GM18873 (cell line): ENCODE results near the gene PBRM1.

ENCODE experiments used
- ATAC-seq: cut with Tn5 transposase; IDR thresholded peaks from one replicate; pipeline ENCODE4 v1.9.1; 2021; ENCODE audit warnings: mild to moderate bottlenecking, moderate library complexity, moderate number of reproducible peaks; ENCODE audit not compliant: unreplicated experiment, low FRiP score

Gene PBRM1

GRCh38 chr3:52596658-52597265 lies 89.0 kb downstream of the PBRM1 start:
- no peak for ATAC-seq

DNA sequence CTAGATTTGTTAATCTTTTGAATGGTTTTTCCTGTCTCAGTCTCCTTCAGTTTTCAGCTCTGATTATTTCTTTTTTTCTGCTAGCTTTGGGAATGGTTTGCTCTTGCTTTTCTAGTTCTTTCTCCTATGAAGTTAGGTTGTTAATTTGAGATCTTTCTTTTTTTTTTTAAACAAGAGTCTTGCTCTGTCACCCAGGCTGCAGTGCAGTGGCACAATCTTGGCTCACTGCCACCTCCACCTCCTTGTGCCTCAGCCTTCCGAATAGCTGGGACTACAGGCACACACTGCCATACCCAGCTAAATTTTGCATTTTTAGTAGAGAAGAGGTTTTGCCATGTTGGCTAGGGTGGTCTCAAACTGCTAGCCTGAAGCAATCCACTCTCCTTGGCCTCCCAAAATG lies 92.6 kb downstream of the PBRM1 start:
- ATAC-seq, result no peak

DNA sequence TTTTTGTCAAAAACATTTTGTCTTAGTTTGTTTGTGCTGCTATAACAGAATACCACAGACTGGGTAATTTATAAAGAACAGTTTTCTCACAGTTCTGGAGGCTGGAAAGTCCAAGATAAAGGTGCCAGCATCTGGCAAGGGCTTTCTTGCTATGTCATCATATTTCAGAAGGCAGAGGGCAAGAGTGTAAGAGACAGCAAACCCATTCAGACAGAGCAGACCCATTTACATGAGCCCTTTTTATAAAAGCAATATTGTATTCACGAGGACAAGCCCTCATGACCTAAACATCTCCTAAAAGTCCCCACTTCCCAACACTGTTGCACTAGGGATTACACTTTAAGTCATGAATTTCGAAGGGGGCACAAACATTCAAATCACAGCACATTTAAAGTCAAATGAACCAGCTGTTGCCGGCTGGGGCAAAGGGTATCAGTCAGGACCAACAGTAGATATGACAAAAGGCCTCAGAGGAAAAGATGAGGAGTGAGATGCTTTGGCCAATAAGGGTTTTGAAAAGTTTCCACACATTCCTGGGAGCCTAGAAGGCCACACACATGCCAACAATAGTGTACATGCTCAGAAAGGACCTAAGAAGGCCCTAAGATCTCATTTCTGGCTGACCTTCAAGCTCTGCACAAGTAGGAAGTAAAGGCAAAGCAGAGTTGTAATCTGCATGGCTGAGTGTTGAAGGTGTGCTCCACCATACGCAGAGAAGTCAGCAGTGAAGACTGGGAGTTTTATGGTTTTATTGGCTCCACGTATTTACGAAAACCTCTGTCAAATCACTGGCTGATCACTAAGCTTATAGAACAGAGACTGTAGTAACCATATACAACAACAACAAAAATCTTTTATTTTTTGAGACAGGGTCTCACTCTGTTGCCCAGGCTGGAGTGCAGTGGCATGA lies 111.4 kb downstream of the PBRM1 start:
- no peak for ATAC-seq

DNA sequence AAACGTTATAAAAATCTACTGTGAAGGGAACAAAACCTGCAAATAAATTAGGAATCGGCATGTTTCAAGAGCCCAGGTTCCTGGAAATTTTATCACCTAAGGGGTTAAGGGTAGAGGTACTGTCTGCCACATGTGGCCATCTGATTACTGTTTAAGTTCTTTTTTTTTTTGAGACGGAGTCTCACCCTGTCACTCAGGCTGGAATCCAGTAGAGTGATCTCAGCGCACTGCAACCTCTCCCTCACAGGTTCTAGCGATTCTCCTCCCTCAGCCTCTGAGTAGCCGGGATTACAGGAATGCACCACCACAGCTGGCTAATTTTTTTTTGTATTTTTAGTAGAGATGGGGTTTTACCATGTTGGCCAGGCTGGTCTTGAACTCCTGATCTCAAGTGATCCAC lies 113.5 kb downstream of the PBRM1 start:
- ATAC-seq, result no peak

DNA sequence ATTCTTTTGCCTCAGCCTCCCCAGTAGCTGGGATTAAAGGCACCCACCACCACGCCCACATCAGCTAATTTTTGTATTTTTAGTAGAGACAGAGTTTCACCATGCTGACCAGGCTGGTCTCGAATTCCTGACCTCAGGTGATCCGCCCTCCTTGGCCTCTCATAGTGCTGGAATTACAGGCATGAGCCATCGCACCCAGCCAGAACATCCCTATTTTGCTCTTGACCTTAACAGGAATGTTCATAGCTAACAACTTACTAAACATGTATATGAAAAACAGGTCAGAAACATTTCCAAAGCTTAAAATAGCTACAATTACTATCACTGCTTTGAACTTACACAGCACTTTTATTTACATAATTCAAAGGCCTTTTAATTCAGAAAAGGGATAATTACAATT lies 115.6 kb downstream of the PBRM1 start:
- no peak for ATAC-seq

- ATAC-seq, result no peak
Observed at GRCh38 chr3:52568069-52568468, 117.6 kb downstream of the PBRM1 start.

- no peak for ATAC-seq
Observed at GRCh38 chr3:52563984-52564383, 121.7 kb downstream of the PBRM1 start.

- ATAC-seq, result no peak
Observed at GRCh38 chr3:52561028-52561747, 124.5 kb downstream of the PBRM1 start.

GRCh38 chr3:52558436-52558835 lies 127.3 kb downstream of the PBRM1 start:
- no peak for ATAC-seq

GRCh38 chr3:52557011-52557960 lies 128.4 kb downstream of the PBRM1 start:
- ATAC-seq, result no peak

- ATAC-seq, result no peak
Observed at GRCh38 chr3:52555056-52555455, 130.7 kb downstream of the PBRM1 start.

DNA sequence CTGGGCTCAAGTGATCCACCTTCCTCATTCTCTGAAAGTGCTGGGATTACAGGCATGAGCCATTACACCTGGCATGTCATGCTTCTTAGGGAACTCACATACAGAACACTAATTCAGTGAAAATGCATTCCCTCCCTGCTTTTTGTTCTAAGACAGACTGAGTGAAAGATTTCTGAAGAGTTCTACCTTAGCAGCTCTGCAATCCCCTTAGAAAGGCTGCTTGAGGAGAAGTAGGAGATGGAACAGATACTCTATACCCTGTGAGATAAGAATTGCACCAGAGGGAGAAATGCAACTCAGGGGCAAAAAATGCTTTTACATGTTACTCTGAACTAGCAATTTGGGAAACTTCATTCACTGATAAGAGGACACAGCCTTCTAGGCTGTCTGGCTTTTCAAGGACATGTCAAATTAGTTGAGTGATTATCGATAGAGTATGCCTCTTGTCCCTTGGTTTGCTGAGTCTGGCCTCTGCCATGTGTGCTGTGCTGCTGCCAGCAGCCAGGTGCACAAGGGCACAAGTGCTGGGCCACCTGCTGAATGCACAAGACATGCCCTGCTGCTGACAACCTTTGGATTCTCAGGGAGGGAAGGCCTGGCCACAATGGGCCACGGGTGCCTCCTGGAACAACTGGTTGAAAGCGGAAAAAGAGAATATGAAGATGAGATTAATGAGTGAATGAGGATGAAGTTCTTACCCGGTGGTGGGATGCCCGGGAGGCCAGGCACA lies 131.5 kb downstream of the PBRM1 start:
- ATAC-seq, result no peak

- ATAC-seq, result no peak
Observed at GRCh38 chr3:52552089-52552488, 133.6 kb downstream of the PBRM1 start.

- ATAC-seq, result no peak
Observed at GRCh38 chr3:52551118-52551517, 134.6 kb downstream of the PBRM1 start.

GRCh38 chr3:52547143-52547542 lies 138.6 kb downstream of the PBRM1 start:
- ATAC-seq, result no peak

DNA sequence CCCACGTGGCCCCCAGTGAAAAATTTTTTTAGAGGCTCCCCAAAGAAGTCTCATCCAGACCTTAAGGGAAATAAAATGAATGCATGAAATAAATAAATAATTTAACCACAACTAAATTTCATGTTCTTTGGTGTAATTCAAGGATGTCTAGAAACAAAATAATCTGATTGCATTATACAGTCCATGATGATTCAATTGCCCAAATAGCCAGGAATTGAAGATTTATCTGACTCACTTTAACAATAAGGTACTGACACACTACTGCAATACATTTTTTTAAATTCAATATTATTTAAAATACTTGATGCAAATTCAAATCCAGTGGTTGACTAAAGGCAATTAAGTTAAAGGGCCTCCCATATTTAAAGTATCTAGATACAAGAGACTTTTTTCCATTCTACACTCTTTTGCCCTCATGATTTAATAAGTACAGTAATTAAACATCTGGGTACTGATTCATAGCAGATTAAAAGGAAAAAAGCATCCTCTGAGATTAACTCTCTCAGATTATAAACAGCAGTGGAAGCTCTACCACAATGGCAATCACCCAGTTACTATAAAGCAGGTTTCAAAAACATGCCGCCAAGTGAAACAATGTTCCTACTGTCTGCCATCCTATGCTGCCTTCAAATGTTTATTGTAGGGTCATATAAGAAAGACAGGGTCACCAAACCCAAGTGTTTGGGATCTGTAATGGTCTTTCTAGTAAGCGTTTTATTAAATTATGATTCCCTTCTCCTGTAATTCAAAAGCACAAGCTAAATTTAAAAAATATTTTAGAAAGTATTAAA lies 139.4 kb downstream of the PBRM1 start:
- ATAC-seq, result no peak

- ATAC-seq, result no peak
Observed at GRCh38 chr3:52544937-52545336, 140.8 kb downstream of the PBRM1 start.

- ATAC-seq, result no peak
Observed at GRCh38 chr3:52541050-52541449, 144.7 kb downstream of the PBRM1 start.
